Osteocyte (in vitro differentiated cells): ENCODE results near the gene ZCCHC24. TPM values are rescaled to one million over a fixed set of nuclear protein-coding genes. Genes with fewer than 3 reads are reported as not detected.
A peak's percentile ranks its signal among the peaks of the same experiment; 100 is the strongest.

ENCODE experiments used
- DNase-seq: peaks from one replicate; pipeline ENCODE4 v3.0.0; 2021; ENCODE audit warnings: mixed read lengths; ENCODE audit not compliant: unreplicated experiment; ENCODE audit errors: extremely low spot score
- H3K27ac Mint-ChIP-seq: one replicate; pipeline ENCODE4 v1.8.0; 2021; ENCODE audit warnings: mild to moderate bottlenecking, mixed read lengths; ENCODE audit not compliant: unreplicated experiment
- H3K27me3 Mint-ChIP-seq: one replicate; pipeline ENCODE4 v1.8.0; 2021; ENCODE audit warnings: mixed read lengths; ENCODE audit not compliant: unreplicated experiment
- H3K36me3 Mint-ChIP-seq: one replicate; pipeline ENCODE4 v1.8.0; 2021; ENCODE audit warnings: mixed read lengths; ENCODE audit not compliant: unreplicated experiment
- H3K4me1 Mint-ChIP-seq: one replicate; pipeline ENCODE4 v1.8.0; 2021; ENCODE audit warnings: mixed read lengths; ENCODE audit not compliant: unreplicated experiment
- H3K4me3 Mint-ChIP-seq: one replicate; pipeline ENCODE4 v1.8.0; 2021; ENCODE audit warnings: mild to moderate bottlenecking, moderate library complexity, mixed read lengths; ENCODE audit not compliant: unreplicated experiment
- H3K9me3 Mint-ChIP-seq: one replicate; pipeline ENCODE4 v1.8.0; 2021; ENCODE audit warnings: mixed read lengths; ENCODE audit not compliant: unreplicated experiment
- CTCF ChIP-seq: fragments of 200-600 bp; sonication (generic); IDR thresholded peaks from 2 replicates; pipeline ENCODE4 v1.5.0; 2021; ENCODE audit warnings: antibody characterized with exemption, mild to moderate bottlenecking, moderate library complexity
- total RNA-seq: library from RNA; stranded (reverse); gene quantifications from 2 replicates; pipeline ENCODE4 v1.2.1, GENCODE V29; 2021

ZCCHC24 gene
- total RNA-seq, 1 donor from 2014 or later, result 88.3 TPM

- peak overlapping the region; percentile 46 for H3K4me3 Mint-ChIP-seq
- H3K27ac Mint-ChIP-seq, result peak overlapping the region; percentile 90
- TF ChIP-seq CTCF, result no peak
- H3K27me3 Mint-ChIP-seq, result no peaks in the 10 kb centered on the region
- no peaks in the 10 kb centered on the region for H3K9me3 Mint-ChIP-seq
- H3K4me1 Mint-ChIP-seq, result peaks cover 47% of the 10 kb centered on the region
- peak; percentile 87 for DNase-seq
- H3K36me3 Mint-ChIP-seq, result peaks cover 6% of the 10 kb centered on the region
These were observed 63.6 kb downstream of the ZCCHC24 start for GRCh38 chr10:79381804-79382221.

GRCh38 chr10:79380946-79381721 is 64.3 kb downstream of the ZCCHC24 start:
- Mint-ChIP-seq H3K4me3 (no peak overlapping the region), H3K27me3 (no peaks in the 10 kb centered on the region), H3K36me3 (peaks cover 3% of the 10 kb centered on the region), H3K9me3 (no peaks in the 10 kb centered on the region), H3K4me1 (peaks cover 47% of the 10 kb centered on the region), H3K27ac (peak overlapping the region; percentile 90)
- no peak for TF ChIP-seq CTCF
- peak; percentile 81 for DNase-seq

- no peak overlapping the region for H3K4me3 Mint-ChIP-seq
- peaks cover 3% of the 10 kb centered on the region for H3K36me3 Mint-ChIP-seq
- TF ChIP-seq CTCF, result no peak
- peaks cover 52% of the 10 kb centered on the region for H3K4me1 Mint-ChIP-seq
- H3K27ac Mint-ChIP-seq, result peak overlapping the region; percentile 78
- no peaks in the 10 kb centered on the region for H3K9me3 Mint-ChIP-seq
- DNase-seq, result peak; percentile 82
- no peaks in the 10 kb centered on the region for H3K27me3 Mint-ChIP-seq
These were observed 65.1 kb downstream of the ZCCHC24 start for GRCh38 chr10:79380125-79380945.

- Mint-ChIP-seq H3K36me3 (peaks cover 3% of the 10 kb centered on the region), H3K27ac (peak overlapping the region; percentile 78), H3K4me1 (peaks cover 59% of the 10 kb centered on the region), H3K4me3 (no peak overlapping the region), H3K27me3 (no peaks in the 10 kb centered on the region), H3K9me3 (no peaks in the 10 kb centered on the region)
- TF ChIP-seq CTCF, result no peak
- peak; percentile 80 for DNase-seq
These were observed 65.8 kb downstream of the ZCCHC24 start for GRCh38 chr10:79379512-79380124.
